IMR-90 (cell line): ENCODE data around the gene DIP2C. TPM values are rescaled to one million over a fixed set of nuclear protein-coding genes. Genes with fewer than 3 reads are reported as not detected.

Experiments used
- ATAC-seq: fragments of 200-7000 bp; cut with Tn5 transposase; 2 replicates; pipeline ENCODE4 v1.9.1; 2020; ENCODE audit warnings: low read depth, mild to moderate bottlenecking, moderate library complexity
- BruUV-seq: library from RNA; stranded (reverse); fragments of 400-500 nt; replicated peaks from 2 replicates; lab custom pipeline; 2021; lab: Mats Ljungman, UMichigan
- CTCF ChIA-PET: fragments of 300-600 bp; formaldehyde crosslinking; extraction: SDS; loops from one replicate; lab custom pipeline; 2021; ENCODE audit warnings: antibody characterized with exemption; lab: Yijun Ruan, JAX
- POLR2A ChIA-PET: fragments of 300-600 bp; sonication (Branson Sonifier 250); formaldehyde crosslinking; loops from one replicate; lab custom pipeline; 2022; ENCODE audit warnings: antibody characterized with exemption; ENCODE audit not compliant: unreplicated experiment; lab: Charles Lee
- DNase-seq: peaks from one replicate; pipeline ENCODE4 v3.0.0; 2013
- H2AFZ ChIP-seq: replicated peaks from 2 replicates; pipeline ENCODE3; 2013; ENCODE audit warnings: low read length, mild to moderate bottlenecking; ENCODE audit not compliant: poor library complexity
- H2AK5ac ChIP-seq: 2 replicates; pipeline ENCODE4 v1.6.1; 2013; ENCODE audit warnings: low read depth, low read length, inconsistent platforms
- H2AK9ac ChIP-seq: replicated peaks from 2 replicates; pipeline ENCODE3; 2013; ENCODE audit warnings: mild to moderate bottlenecking, low read depth, low read length, moderate library complexity; ENCODE audit not compliant: poor library complexity
- H2BK120ac ChIP-seq: 2 replicates; pipeline ENCODE4 v1.6.1; 2013; ENCODE audit warnings: low read depth, low read length, inconsistent platforms
- H2BK15ac ChIP-seq: 3 replicates; pipeline ENCODE4 v1.6.1; 2013; ENCODE audit warnings: low read depth, low read length, inconsistent platforms
- H2BK20ac ChIP-seq: 2 replicates; pipeline ENCODE4 v1.6.1; 2013; ENCODE audit warnings: low read depth, mild to moderate bottlenecking, inconsistent platforms, low read length, moderate library complexity
- H2BK5ac ChIP-seq: 2 replicates; pipeline ENCODE4 v1.6.1; 2013; ENCODE audit warnings: mild to moderate bottlenecking, low read depth, low read length, inconsistent platforms; ENCODE audit not compliant: poor library complexity, severe bottlenecking
- H3K14ac ChIP-seq: replicated peaks from 2 replicates; pipeline ENCODE4 v1.6.1; 2013; ENCODE audit warnings: low read depth, low read length, inconsistent platforms
- H3K18ac ChIP-seq: 2 replicates; pipeline ENCODE4 v1.6.1; 2013; ENCODE audit warnings: low read depth, low read length, control low read depth
- H3K23ac ChIP-seq: 2 replicates; pipeline ENCODE4 v1.6.1; 2013; ENCODE audit warnings: low read depth, low read length, inconsistent platforms
- H3K27ac ChIP-seq: 2 replicates; pipeline ENCODE4 v1.5.1; 2013; ENCODE audit warnings: mild to moderate bottlenecking, control low read depth, low read length; ENCODE audit not compliant: insufficient read depth
- H3K27me3 ChIP-seq: 2 replicates; pipeline ENCODE4 v1.6.1; 2013; ENCODE audit warnings: low read length; ENCODE audit not compliant: control insufficient read depth, insufficient read depth
- H3K36me3 ChIP-seq: 2 replicates; pipeline ENCODE4 v1.6.1; 2013; ENCODE audit warnings: low read length, mixed read lengths; ENCODE audit not compliant: control insufficient read depth, insufficient read depth
- H3K4ac ChIP-seq: 2 replicates; pipeline ENCODE4 v1.6.1; 2013; ENCODE audit warnings: low read depth, low read length, inconsistent platforms
- H3K4me1 ChIP-seq: 2 replicates; pipeline ENCODE4 v1.6.1; 2013; ENCODE audit warnings: low read length, mixed read lengths; ENCODE audit not compliant: control insufficient read depth, insufficient read depth
- H3K4me2 ChIP-seq: 2 replicates; pipeline ENCODE4 v1.6.1; 2013; ENCODE audit warnings: low read depth, mild to moderate bottlenecking, control low read depth, low read length, moderate library complexity
- H3K4me3 ChIP-seq: 2 replicates; pipeline ENCODE4 v1.5.1; 2013; ENCODE audit warnings: low read depth, mild to moderate bottlenecking, control low read depth, low read length, moderate library complexity; ENCODE audit not compliant: insufficient read depth
- H3K56ac ChIP-seq: 2 replicates; pipeline ENCODE4 v1.6.1; 2013; ENCODE audit warnings: low read length, inconsistent platforms; ENCODE audit not compliant: insufficient read depth; ENCODE audit errors: extremely low read depth
- H3K79me1 ChIP-seq, 2 experiments: 2 replicates each; pipeline ENCODE4 v1.6.1; 2013; ENCODE audit warnings: low read length in 2 of 2, inconsistent platforms in 1 of 2, low read depth in 1 of 2
- H3K9ac ChIP-seq: 2 replicates; pipeline ENCODE4 v1.6.1; 2013; ENCODE audit warnings: low read depth, low read length, control low read depth
- H3K9me1 ChIP-seq: 2 replicates; pipeline ENCODE4 v1.6.1; 2013; ENCODE audit warnings: low read length, inconsistent platforms; ENCODE audit not compliant: insufficient read depth
- H3K9me3 ChIP-seq: 2 replicates; pipeline ENCODE4 v1.6.1; 2013; ENCODE audit warnings: low read length; ENCODE audit not compliant: control insufficient read depth, insufficient read depth
- H4K20me1 ChIP-seq: 2 replicates; pipeline ENCODE4 v1.6.1; 2013; ENCODE audit warnings: low read length, inconsistent platforms; ENCODE audit not compliant: insufficient read depth
- H4K5ac ChIP-seq: 2 replicates; pipeline ENCODE4 v1.6.1; 2013; ENCODE audit warnings: mild to moderate bottlenecking, low read depth, low read length, control low read depth
- H4K8ac ChIP-seq, 2 experiments: 2 replicates each; pipeline ENCODE4 v1.6.1; 2013; ENCODE audit warnings: low read depth in 2 of 2, low read length in 2 of 2, control low read depth in 1 of 2, inconsistent platforms in 1 of 2
- H4K91ac ChIP-seq: 2 replicates; pipeline ENCODE4 v1.6.1; 2013; ENCODE audit warnings: low read depth, low read length, inconsistent platforms; ENCODE audit not compliant: insufficient read depth
- CEBPB ChIP-seq: IDR thresholded peaks from 2 replicates; pipeline ENCODE4 v1.6.1; 2012; ENCODE audit warnings: low read depth, low read length, improper control_type of control experiment
- WGBS, 2 experiments: methylation state at CpG; one replicate each; pipeline versions ENCODE4 v1.1.5 to v1.1.7; 2013; ENCODE audit warnings: missing lambda C conversion rate in 2 of 2; ENCODE audit not compliant: insufficient read length in 1 of 2; ENCODE audit errors: extremely low coverage in 2 of 2; 5-methylcytosine and 5-hydroxymethylcytosine counted together
- dilution Hi-C: fragments of 300-500 bp; cut with HindIII; formaldehyde crosslinking; loops from one replicate; pipeline ENCODE4 v1.14.3; 2018; ENCODE audit warnings: low sequenced_read_pairs; ENCODE audit not compliant: unreplicated experiment
- in situ Hi-C: fragments of 300-500 bp; cut with MboI; formaldehyde crosslinking; loops from 3 replicates; pipeline ENCODE4 v1.14.3; 2019; ENCODE audit warnings: low sequenced_read_pairs, inconsistent platforms, mixed read lengths
- intact Hi-C: fragments of 100-400 bp; cut with micrococcal nuclease; formaldehyde crosslinking; loops from 2 replicates; pipeline ENCODE4 v1.10.0; 2022
- polyA plus RNA-seq, 3 experiments: library from polyadenylated mRNA; depleted of rRNA; stranded (reverse); fragments of >200 nt; gene quantifications; 2 replicates each; pipeline ENCODE4 v1.2.3, GENCODE V29; 2012; ENCODE audit warnings: low replicate concordance in 1 of 3
- total RNA-seq: library from RNA; depleted of rRNA; stranded (reverse); fragments of >200 nt; gene quantifications from 2 replicates; pipeline ENCODE4 v1.2.3, GENCODE V29; 2012
- TF ChIP-seq, protein P1 (sequence below): fragments of 150-350 bp; IDR thresholded peaks from 2 replicates; pipeline ENCODE4 v1.6.1; 2017; ENCODE audit warnings: mild to moderate bottlenecking, antibody characterized with exemption, low read length, low read depth

DIP2C gene
- total and polyA plus RNA-seq, 2 of the 4 experiments (the other 2 are of a cell fraction), result 8.6 to 17.3 TPM

DNA sequence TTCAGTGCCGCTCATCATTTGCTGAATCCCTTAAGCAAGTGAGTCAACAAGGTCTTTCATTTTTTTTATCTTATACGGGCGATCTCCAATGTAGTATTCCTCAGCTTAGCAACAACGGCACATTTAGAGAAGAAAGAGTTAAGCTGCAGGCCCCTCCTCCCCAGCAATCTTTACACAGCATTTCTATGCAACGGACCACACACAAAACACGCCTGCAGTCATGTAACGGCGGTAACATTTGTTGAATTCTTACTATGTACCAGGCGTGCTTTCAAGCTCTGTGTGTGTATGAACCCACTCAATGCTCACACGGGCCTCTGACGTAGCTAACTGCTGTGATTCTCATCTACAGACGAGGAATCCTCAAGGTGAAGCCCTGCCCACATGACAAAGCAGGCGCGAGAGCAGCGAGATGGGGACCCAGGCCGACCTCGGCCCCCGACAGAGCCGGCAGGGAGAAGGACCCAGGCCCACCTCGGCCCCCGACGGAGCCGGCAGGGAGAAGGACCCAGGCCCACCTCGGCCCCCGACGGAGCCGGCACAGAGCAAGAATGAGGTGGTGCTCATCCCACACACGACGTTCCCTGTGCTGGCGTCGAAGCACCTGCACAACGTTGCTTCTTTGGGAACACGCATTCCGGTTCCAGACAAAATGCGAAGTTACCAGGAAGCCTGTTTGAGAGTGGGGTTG lies 313.5 kb downstream of the DIP2C start:
- H2AFZ ChIP-seq, result no peak overlapping the region
- no peaks in the 10 kb centered on the region for H3K27me3 ChIP-seq
- no peaks in the 10 kb centered on the region for H3K9me3 ChIP-seq
- H2BK15ac ChIP-seq, result no peak overlapping the region
- H3K9me1 ChIP-seq, result peaks cover 27% of the 10 kb centered on the region
- no peak overlapping the region for H3K4ac ChIP-seq
- peaks cover 38% of the 10 kb centered on the region for H3K36me3 ChIP-seq
- peaks cover 14% of the 10 kb centered on the region for H3K4me1 ChIP-seq
- intact Hi-C loops (no loop called here), dilution Hi-C loops (no loop called here), in situ Hi-C loops (no loop called here)
- POLR2A ChIA-PET, result no interaction called here
- no peak overlapping the region for H2BK120ac ChIP-seq
- no peak overlapping the region for H3K56ac ChIP-seq
- CTCF ChIA-PET, result interaction anchor here (0.7 kb wide), 1 partner anchor 193 kb away, joined by 3 read pairs; no protein-coding TSS in a partner anchor
- H4K91ac ChIP-seq, result no peak overlapping the region
- no peak overlapping the region for H3K14ac ChIP-seq
- no peak overlapping the region for H2AK9ac ChIP-seq
- H3K23ac ChIP-seq, result no peak overlapping the region
- ATAC-seq (no peak), DNase-seq (no peak)
- peaks cover 30 to 48% of the 10 kb centered on the region in 2 experiments for H3K79me1 ChIP-seq
- no peak overlapping the region for H4K5ac ChIP-seq
- H3K4me3 ChIP-seq, result no peak overlapping the region
- H3K9ac ChIP-seq, result no peak overlapping the region
- no peak overlapping the region for H4K8ac ChIP-seq
- no peak overlapping the region for H3K27ac ChIP-seq
- no peak overlapping the region for H3K4me2 ChIP-seq
- no peak overlapping the region for H2BK5ac ChIP-seq
- H4K20me1 ChIP-seq, result peaks cover 11% of the 10 kb centered on the region; the same call in 1 of the 2 replicates
- no TSS peak for BruUV-seq
- no peak overlapping the region for H3K18ac ChIP-seq
- 86% methylated on average over 16 of the region's 35 CpGs; no CpG with 5 or more reads in 1 of the 2 experiments for WGBS, 2 experiments
- H2BK20ac ChIP-seq, result no peak overlapping the region
- TF ChIP-seq CEBPB, result no peak
- TF ChIP-seq, protein P1, sequence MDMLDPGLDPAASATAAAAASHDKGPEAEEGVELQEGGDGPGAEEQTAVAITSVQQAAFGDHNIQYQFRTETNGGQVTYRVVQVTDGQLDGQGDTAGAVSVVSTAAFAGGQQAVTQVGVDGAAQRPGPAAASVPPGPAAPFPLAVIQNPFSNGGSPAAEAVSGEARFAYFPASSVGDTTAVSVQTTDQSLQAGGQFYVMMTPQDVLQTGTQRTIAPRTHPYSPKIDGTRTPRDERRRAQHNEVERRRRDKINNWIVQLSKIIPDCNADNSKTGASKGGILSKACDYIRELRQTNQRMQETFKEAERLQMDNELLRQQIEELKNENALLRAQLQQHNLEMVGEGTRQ, result no peak
- H2AK5ac ChIP-seq, result peak overlapping the region; percentile 35; the same call in 1 of the 2 replicates
